Naive B cell (primary cell): ENCODE results near the gene MGMT. TPM values are rescaled to one million over a fixed set of nuclear protein-coding genes. Genes with fewer than 3 reads are reported as not detected.
A peak's percentile ranks its signal among the peaks of the same experiment; 100 is the strongest.

Source experiments
- ATAC-seq, 2 donors: fragments of 150-1000 bp; cut with Tn5 transposase; 2 replicates each; pipeline ENCODE4 v1.10.0; 2021; ENCODE audit warnings: low read depth in 2 of 2, mild to moderate bottlenecking in 2 of 2, moderate library complexity in 2 of 2
- DNase-seq: peaks from one replicate; pipeline ENCODE4 v3.0.0; 2022
- H3K27ac Mint-ChIP-seq, 6 donors: one replicate each; pipeline ENCODE4 v1.8.0; 2020 to 2022; ENCODE audit warnings: mild to moderate bottlenecking in 6 of 6, mixed read lengths in 6 of 6, moderate library complexity in 5 of 6, inconsistent platforms in 2 of 6
- H3K27me3 Mint-ChIP-seq, 3 donors: one replicate each; pipeline ENCODE4 v1.8.0; 2021 to 2022; ENCODE audit warnings: mixed read lengths in 3 of 3, mild to moderate bottlenecking in 1 of 3
- H3K36me3 Mint-ChIP-seq, 2 donors: one replicate each; pipeline ENCODE4 v1.8.0; 2020 to 2022; ENCODE audit warnings: mixed read lengths in 2 of 2, inconsistent platforms in 1 of 2, mild to moderate bottlenecking in 1 of 2
- H3K4me1 Mint-ChIP-seq, 3 donors: one replicate each; pipeline ENCODE4 v1.8.0; 2020 to 2022; ENCODE audit warnings: mixed read lengths in 3 of 3, inconsistent platforms in 1 of 3, mild to moderate bottlenecking in 1 of 3, moderate library complexity in 1 of 3
- H3K4me3 Mint-ChIP-seq, 8 donors: one replicate each; pipeline ENCODE4 v1.8.0; 2020 to 2022; ENCODE audit warnings: mild to moderate bottlenecking in 8 of 8, mixed read lengths in 8 of 8, moderate library complexity in 8 of 8, inconsistent platforms in 2 of 8
- H3K9me3 Mint-ChIP-seq, 7 donors: one replicate each; pipeline ENCODE4 v1.8.0; 2020 to 2022; ENCODE audit warnings: mixed read lengths in 7 of 7, mild to moderate bottlenecking in 5 of 7, inconsistent platforms in 2 of 7, moderate library complexity in 1 of 7
- polyA plus RNA-seq, 6 donors: library from polyadenylated mRNA; unstranded; fragments of 300-500 nt; fragmentation: Illumina TruSeq; gene quantifications; one replicate each; pipeline ENCODE4 v1.2.3, GENCODE V29; 2021; ENCODE audit warnings: low read depth in 6 of 6

The MGMT gene
- polyA plus RNA-seq, 6 donors from 2014 or later: 29.3 to 46.2 (median 38.2) TPM

DNA sequence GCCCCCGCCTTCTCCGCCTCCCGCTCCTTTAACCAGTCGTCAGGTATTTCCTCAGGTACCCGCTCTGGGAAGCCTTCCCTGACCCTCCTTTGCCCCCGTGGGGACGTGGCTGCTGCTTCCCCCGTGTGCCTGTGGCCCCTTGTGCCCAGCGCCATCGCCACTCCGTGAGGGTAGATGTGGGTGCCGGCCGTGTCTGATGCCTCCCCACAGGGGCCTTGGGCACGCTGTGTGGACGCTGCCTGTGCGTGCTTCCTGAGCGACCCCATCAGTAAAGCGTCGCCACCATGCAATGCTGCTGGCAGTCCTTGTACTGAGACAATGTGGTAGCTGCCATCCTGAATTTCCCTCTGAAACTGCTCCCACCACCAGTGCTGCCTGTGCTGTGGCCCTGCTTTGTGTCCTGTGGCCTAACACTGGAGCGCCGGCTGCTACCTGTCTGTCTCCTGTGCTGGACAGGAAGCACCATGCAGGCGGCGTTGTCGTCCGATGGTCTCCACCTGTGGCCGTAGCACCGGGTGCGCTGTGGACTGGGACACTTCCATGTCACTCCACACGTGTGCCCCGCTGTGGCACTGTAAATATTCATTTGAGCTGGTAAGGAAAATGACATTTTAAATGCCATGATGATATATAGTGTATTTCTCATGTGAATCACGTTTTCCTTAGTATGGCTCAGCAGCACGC, 213.8 kb downstream of the MGMT start:
- H3K27me3 Mint-ChIP-seq: no peaks in the 10 kb centered on the region

GRCh38 chr10:129681856-129682255, 214.8 kb downstream of the MGMT start:
- no peak for ATAC-seq
- peaks cover 6 to 9% of the 10 kb centered on the region in 2 donors for H3K36me3 Mint-ChIP-seq

More for the DNA sequence above, 213.8 kb downstream of the MGMT start:
- Mint-ChIP-seq H3K4me1 (peaks cover 0 to 6% (median 0%) of the 10 kb centered on the region in 3 donors), H3K27ac (peak overlapping the region in 1 of 6 donors; percentile 33), H3K4me3 (no peak overlapping the region), H3K36me3 (peaks cover 6 to 9% of the 10 kb centered on the region in 2 donors), H3K9me3 (no peaks in the 10 kb centered on the region)
- no peak for DNase-seq
- no peak for ATAC-seq

GRCh38 chr10:129683519-129683918, 216.5 kb downstream of the MGMT start:
- H3K36me3 Mint-ChIP-seq: peaks cover 6 to 9% of the 10 kb centered on the region in 2 donors
- no peak for DNase-seq
- H3K4me1 Mint-ChIP-seq: peaks cover 0 to 6% (median 0%) of the 10 kb centered on the region in 3 donors

More at GRCh38 chr10:129681856-129682255, 214.8 kb downstream of the MGMT start:
- no peak overlapping the region for H3K4me3 Mint-ChIP-seq
- H3K27ac Mint-ChIP-seq: no peak overlapping the region
- H3K27me3 Mint-ChIP-seq: no peaks in the 10 kb centered on the region
- no peaks in the 10 kb centered on the region for H3K9me3 Mint-ChIP-seq
- H3K4me1 Mint-ChIP-seq: peaks cover 0 to 6% (median 0%) of the 10 kb centered on the region in 3 donors
- DNase-seq: no peak

GRCh38 chr10:129683920-129684319, 216.9 kb downstream of the MGMT start:
- H3K27ac Mint-ChIP-seq: peak overlapping the region in 1 of 6 donors; percentile 42
- H3K36me3 Mint-ChIP-seq: peaks cover 6 to 9% of the 10 kb centered on the region in 2 donors

More at GRCh38 chr10:129683519-129683918, 216.5 kb downstream of the MGMT start:
- H3K27ac Mint-ChIP-seq: no peak overlapping the region
- peaks cover 0 to 8% (median 0%) of the 10 kb centered on the region in 7 donors for H3K9me3 Mint-ChIP-seq
- no peak for ATAC-seq
- H3K27me3 Mint-ChIP-seq: no peaks in the 10 kb centered on the region
- no peak overlapping the region for H3K4me3 Mint-ChIP-seq

DNA sequence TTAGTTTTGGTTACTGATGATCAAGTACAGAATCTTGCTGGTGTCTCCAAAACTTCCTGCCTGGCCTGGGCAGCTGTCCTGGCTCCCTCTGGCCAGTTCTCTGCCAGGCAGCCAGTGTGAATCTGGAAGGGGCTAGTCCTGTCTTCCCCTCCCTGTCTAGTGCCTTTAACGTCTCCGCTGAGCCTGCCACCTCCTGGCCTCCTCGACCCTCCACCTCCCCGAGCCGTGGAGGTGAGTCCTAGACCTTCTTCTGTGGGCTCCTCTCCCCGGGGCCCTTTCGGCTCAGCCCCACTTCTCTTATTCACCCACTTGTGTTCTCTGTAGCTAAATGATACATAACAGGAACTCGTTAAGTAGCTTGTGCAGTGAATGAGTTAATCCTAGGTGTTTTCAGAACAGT, 218.2 kb downstream of the MGMT start:
- H3K4me1 Mint-ChIP-seq: peaks cover 0 to 7% (median under 1%) of the 10 kb centered on the region in 3 donors
- no peak overlapping the region for H3K4me3 Mint-ChIP-seq
- peaks cover 0 to 9% (median 0%) of the 10 kb centered on the region in 7 donors for H3K9me3 Mint-ChIP-seq
- peaks cover 1 to 8% of the 10 kb centered on the region in 2 donors for H3K36me3 Mint-ChIP-seq
- no peaks in the 10 kb centered on the region for H3K27me3 Mint-ChIP-seq
- DNase-seq: no peak
- no peak overlapping the region for H3K27ac Mint-ChIP-seq
- no peak for ATAC-seq

More at GRCh38 chr10:129683920-129684319, 216.9 kb downstream of the MGMT start:
- no peaks in the 10 kb centered on the region for H3K27me3 Mint-ChIP-seq
- ATAC-seq: no peak
- H3K9me3 Mint-ChIP-seq: peaks cover 0 to 9% (median 0%) of the 10 kb centered on the region in 7 donors
- no peak for DNase-seq
- peaks cover 0 to 6% (median 0%) of the 10 kb centered on the region in 3 donors for H3K4me1 Mint-ChIP-seq
- no peak overlapping the region for H3K4me3 Mint-ChIP-seq

- DNase-seq (no peak), ATAC-seq (no peak)
- Mint-ChIP-seq H3K27ac (peak overlapping the region in 1 of 6 donors; percentile 72), H3K9me3 (peaks cover 0 to 9% (median 0%) of the 10 kb centered on the region in 7 donors), H3K36me3 (peaks cover 0 to 10% of the 10 kb centered on the region in 2 donors), H3K4me3 (no peak overlapping the region), H3K27me3 (no peaks in the 10 kb centered on the region), H3K4me1 (peaks cover 2 to 9% (median 6%) of the 10 kb centered on the region in 3 donors)
Measured at GRCh38 chr10:129689671-129690071, 222.6 kb downstream of the MGMT start.

GRCh38 chr10:129690248-129691070, 223.4 kb downstream of the MGMT start:
- ATAC-seq (no peak), DNase-seq (no peak)
- Mint-ChIP-seq H3K4me3 (no peak overlapping the region), H3K9me3 (peaks cover 0 to 9% (median 0%) of the 10 kb centered on the region in 7 donors), H3K36me3 (peaks cover 0 to 10% of the 10 kb centered on the region in 2 donors), H3K27me3 (no peaks in the 10 kb centered on the region), H3K27ac (peak overlapping the region in 1 of 6 donors; percentile 77), H3K4me1 (peaks cover 2 to 9% (median 6%) of the 10 kb centered on the region in 3 donors)

GRCh38 chr10:129692695-129693094, 225.7 kb downstream of the MGMT start:
- peak overlapping the region in 1 of 6 donors; percentile 26 for H3K27ac Mint-ChIP-seq
- DNase-seq (no peak), ATAC-seq (no peak)
- peaks cover 5 to 10% of the 10 kb centered on the region in 2 donors for H3K36me3 Mint-ChIP-seq
- peaks cover 0 to 9% (median 0%) of the 10 kb centered on the region in 7 donors for H3K9me3 Mint-ChIP-seq
- no peaks in the 10 kb centered on the region for H3K27me3 Mint-ChIP-seq
- H3K4me1 Mint-ChIP-seq: peaks cover 2 to 9% (median 9%) of the 10 kb centered on the region in 3 donors
- no peak overlapping the region for H3K4me3 Mint-ChIP-seq

DNA sequence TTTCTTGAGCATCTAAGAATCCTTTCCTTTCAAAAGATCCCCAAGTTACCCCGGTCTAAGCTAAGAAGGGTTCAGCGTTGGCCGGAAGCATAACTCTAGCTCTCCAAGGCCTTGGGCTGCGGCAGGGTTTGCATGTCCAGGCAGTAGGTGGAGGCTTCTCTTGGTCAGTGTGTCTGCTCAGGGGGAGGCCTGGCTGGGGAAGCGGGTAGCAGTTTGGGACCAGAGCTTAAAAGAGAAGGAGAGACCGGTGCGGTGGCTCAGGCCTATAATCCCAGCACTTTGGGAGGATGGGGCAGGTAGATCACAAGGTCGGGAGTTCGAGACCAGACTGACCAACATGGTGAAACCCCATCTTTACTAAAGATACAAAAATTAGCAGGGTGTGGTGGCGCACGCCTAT, 226.3 kb downstream of the MGMT start:
- Mint-ChIP-seq H3K27me3 (no peaks in the 10 kb centered on the region), H3K4me1 (peaks cover 2 to 9% (median 9%) of the 10 kb centered on the region in 3 donors), H3K9me3 (peaks cover 0 to 2% (median 0%) of the 10 kb centered on the region in 7 donors), H3K27ac (no peak overlapping the region), H3K4me3 (no peak overlapping the region), H3K36me3 (peaks cover 5 to 10% of the 10 kb centered on the region in 2 donors)
- no peak for ATAC-seq
- no peak for DNase-seq

DNA sequence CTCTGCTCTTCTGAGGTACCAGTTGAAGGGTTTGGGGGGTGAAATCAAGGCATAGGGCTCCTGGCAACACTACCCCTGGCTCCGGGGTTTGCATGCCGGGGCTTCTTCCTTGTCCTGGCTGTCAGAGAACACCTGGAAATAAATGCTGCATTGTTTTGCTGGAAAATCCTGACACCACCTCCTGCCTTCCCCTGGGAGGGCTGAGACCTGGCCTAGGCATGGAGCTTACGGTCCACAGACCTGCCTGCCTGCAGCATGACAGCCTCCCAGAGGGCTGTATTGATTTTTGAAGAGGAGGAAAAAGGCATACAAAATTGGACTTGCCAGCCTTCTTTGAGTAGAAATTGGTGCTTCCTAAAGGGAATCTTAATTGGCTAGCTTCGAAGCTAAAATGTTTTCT, 227.1 kb downstream of the MGMT start:
- H3K27ac Mint-ChIP-seq: no peak overlapping the region
- DNase-seq (no peak), ATAC-seq (no peak)
- H3K36me3 Mint-ChIP-seq: peaks cover 5 to 10% of the 10 kb centered on the region in 2 donors
- no peaks in the 10 kb centered on the region for H3K9me3 Mint-ChIP-seq
- H3K4me1 Mint-ChIP-seq: peaks cover 2 to 9% (median 9%) of the 10 kb centered on the region in 3 donors
- H3K4me3 Mint-ChIP-seq: no peak overlapping the region
- no peaks in the 10 kb centered on the region for H3K27me3 Mint-ChIP-seq

GRCh38 chr10:129694691-129695243, 227.7 kb downstream of the MGMT start:
- ATAC-seq (no peak), DNase-seq (no peak)
- Mint-ChIP-seq H3K27me3 (no peaks in the 10 kb centered on the region), H3K4me1 (peaks cover 2 to 9% (median 9%) of the 10 kb centered on the region in 3 donors), H3K36me3 (peaks cover 5 to 10% of the 10 kb centered on the region in 2 donors), H3K9me3 (no peaks in the 10 kb centered on the region), H3K4me3 (no peak overlapping the region), H3K27ac (no peak overlapping the region)

GRCh38 chr10:129695671-129696070, 228.6 kb downstream of the MGMT start:
- peaks cover 4 to 5% (median 5%) of the 10 kb centered on the region in 3 donors for H3K4me1 Mint-ChIP-seq
- H3K36me3 Mint-ChIP-seq: peaks cover 5% of the 10 kb centered on the region in 2 donors

GRCh38 chr10:129696636-129697035, 229.6 kb downstream of the MGMT start:
- Mint-ChIP-seq H3K36me3 (peaks cover 0 to 5% of the 10 kb centered on the region in 2 donors), H3K27ac (no peak overlapping the region), H3K27me3 (no peaks in the 10 kb centered on the region), H3K9me3 (no peaks in the 10 kb centered on the region), H3K4me1 (peaks cover 0 to 3% (median 2%) of the 10 kb centered on the region in 3 donors), H3K4me3 (no peak overlapping the region)
- DNase-seq (no peak), ATAC-seq (no peak)

More at GRCh38 chr10:129695671-129696070, 228.6 kb downstream of the MGMT start:
- no peak overlapping the region for H3K4me3 Mint-ChIP-seq
- no peak overlapping the region for H3K27ac Mint-ChIP-seq
- DNase-seq: no peak
- no peak for ATAC-seq
- no peaks in the 10 kb centered on the region for H3K9me3 Mint-ChIP-seq
- H3K27me3 Mint-ChIP-seq: no peaks in the 10 kb centered on the region
